ENCODE measurements around the gene PNMA6E.

Gene PNMA6E

DNA sequence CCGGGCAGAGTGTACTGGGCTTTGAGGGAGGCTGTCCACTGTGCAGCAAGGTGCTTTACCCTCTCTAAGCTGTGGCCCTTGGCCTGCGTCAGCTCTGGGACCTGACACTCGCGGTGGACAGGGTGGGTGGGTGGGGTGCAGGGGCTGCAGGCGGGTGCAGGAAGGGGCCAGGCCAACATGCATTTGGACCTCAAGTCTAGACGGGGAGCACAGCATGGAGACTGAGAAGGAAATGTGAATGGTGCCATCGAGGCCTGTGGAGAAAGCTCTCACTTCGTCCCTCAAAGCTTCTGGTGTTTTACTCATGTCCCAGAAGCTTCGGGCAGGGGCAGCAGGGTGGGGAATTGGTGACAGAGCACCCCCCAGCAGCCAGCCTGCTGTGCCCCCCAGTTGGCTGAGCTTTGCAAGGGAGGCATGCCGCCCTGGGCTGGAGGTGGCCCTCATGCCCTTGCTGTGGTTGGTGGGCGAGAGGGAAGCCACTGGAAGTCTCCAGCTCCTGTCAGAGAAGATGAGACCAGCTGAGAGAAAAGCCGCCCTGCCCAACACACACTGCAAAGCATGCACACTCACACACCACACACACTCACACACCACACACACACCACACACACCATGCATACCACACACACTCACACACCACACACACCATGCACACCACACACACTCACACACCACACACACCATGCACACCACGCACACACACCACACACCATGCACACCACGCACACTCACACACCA is 12.3 kb downstream of the PNMA6E start:
- TF ChIP-seq GATA2 (IDR thresholded peaks at IDR 0.05; ENCODE audit: low read depth, low read length) = no peak
- TF ChIP-seq GATA3 (IDR thresholded peaks at IDR 0.05; ENCODE audit: low read depth, low read length) = no peak

DNA sequence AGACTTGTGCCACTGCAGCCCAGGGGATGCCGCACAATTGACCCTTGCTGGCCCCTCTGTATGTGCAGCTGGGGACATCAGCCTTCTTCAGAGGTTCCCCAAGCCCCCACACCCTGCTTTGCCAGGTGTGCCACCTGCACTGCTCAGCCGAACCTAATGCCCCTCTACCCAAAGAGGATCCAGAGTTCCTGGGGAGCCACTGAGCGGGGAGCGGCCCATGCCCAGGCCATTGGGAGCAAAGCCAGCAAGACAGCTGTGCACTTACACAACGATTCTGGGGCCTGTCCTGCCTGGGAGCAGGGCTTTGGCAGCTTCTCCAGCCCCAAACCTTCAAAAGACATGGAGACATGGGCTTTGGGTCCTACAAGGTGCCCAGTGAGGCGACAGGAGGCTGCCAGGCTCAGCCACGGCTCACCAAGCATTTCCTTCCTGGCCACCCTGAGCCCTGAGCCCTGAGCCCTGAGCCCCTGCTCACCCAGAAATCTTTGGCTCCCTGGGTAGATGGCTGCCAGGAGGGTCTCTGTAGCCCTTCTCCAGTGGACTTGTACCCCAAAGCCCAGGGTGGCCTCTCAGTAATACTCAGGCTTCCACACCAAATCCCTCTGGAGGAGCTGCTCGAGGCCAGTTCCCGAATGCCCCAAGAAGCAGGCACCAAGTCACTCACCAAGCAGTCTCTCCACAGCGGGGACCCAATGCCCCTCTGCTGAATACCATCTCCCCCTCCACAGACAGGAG is 13.0 kb downstream of the PNMA6E start:
- TF ChIP-seq GATA2 (IDR thresholded peaks at IDR 0.05; ENCODE audit: low read depth, low read length) (no peak), GATA3 (IDR thresholded peaks at IDR 0.05; ENCODE audit: low read depth, low read length) (no peak)

DNA sequence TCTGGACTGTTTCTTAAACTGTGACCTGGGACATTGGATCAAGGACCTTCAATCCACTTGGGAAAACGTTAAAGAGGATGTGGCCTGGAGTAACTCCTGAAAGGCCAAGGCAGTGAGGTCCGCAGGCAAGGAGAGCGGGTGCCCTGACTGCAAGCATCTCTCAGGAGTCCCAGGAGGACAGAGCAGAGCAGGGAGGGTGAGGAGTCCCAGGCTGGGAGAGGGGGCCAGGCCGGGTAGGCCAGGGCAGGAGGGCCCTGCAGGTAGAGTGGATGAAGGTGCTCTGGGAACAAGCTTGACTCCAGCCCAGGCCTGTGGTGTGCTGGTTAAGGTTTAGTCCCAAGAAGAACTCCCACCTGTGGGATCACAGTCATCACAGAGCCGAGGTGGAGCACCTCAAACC is 13.8 kb downstream of the PNMA6E start:
- TF ChIP-seq GATA3 (IDR thresholded peaks at IDR 0.05; ENCODE audit: low read depth, low read length) = no peak
- TF ChIP-seq GATA2 (IDR thresholded peaks at IDR 0.05; ENCODE audit: low read depth, low read length) = no peak

DNA sequence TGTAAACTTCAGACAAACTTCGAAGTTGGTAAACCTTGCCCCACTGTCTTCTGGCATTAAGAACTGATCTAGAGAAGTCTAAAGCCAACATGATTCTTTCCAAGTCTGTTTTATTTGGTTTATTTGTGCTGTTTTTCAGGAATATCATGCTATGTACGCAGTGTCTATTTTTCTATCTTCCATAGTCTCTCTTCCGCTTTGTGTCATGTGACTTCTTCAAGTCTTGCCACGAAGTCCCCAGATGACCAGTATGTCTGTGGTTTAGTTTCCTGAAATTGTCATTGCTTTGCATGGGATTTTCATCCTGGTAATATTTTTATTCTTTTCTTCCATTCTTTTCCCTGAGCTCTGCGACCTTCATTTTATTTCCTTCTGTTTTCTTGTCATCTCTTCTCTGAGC is 15.1 kb downstream of the PNMA6E start:
- TF ChIP-seq GATA2 (IDR thresholded peaks at IDR 0.05; ENCODE audit: low read depth, low read length) = no peak
- TF ChIP-seq GATA3 (IDR thresholded peaks at IDR 0.05; ENCODE audit: low read depth, low read length) = no peak

DNA sequence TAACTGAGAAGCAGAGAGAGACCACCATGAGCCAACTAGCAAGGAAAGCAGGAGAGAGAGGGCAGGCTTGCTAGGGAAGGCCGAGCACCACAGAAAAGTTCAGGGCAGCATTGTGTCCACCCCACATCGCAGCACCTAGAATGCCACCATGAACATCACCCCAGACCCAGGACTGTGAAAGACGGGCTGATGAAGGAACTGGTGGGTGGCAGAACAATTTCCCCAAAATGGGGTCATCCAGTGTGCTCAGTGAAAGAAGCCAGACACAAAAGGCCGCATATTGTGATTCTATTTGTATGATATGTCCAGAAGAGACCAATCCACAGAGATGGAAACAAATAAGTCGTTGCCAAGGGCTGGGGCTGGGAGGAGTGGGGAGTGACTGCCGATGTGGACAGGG is 16.8 kb downstream of the PNMA6E start:
- TF ChIP-seq GATA2 (IDR thresholded peaks at IDR 0.05; ENCODE audit: low read depth, low read length) (no peak), GATA3 (IDR thresholded peaks at IDR 0.05; ENCODE audit: low read depth, low read length) (no peak)

DNA sequence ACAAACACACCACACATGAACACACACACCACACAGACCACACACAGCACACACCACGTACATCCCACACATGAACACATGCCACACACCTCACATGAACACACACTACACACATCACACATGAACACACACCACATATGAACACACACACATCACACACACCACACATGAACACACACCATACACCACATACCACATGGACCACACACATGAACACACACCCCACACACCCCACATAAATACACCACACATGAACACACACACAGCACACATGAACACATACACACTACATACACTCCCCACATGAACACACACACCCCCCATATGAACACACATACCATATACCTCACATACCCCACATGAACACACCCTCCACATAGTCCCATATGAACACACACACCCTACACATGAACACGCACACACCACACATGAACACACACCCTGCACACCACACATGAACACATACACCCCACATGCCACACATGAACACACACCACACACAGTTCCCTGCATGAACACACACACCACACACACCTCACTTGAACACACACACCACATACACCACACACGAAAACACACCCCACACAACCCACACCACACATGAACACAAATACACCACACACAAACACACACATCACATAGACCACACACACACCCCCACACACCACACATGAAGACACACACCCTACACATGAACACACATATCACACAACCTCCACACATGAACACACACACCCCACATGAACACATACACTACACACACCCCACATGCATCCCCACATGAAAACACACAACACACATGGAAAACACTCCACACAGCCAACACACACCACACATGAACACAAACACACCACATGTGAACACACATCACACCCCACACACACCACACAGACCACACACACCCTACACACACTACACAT is 18.3 kb downstream of the PNMA6E start:
- TF ChIP-seq GATA2 (IDR thresholded peaks at IDR 0.05; ENCODE audit: low read depth, low read length) (no peak), GATA3 (IDR thresholded peaks at IDR 0.05; ENCODE audit: low read depth, low read length) (no peak)

DNA sequence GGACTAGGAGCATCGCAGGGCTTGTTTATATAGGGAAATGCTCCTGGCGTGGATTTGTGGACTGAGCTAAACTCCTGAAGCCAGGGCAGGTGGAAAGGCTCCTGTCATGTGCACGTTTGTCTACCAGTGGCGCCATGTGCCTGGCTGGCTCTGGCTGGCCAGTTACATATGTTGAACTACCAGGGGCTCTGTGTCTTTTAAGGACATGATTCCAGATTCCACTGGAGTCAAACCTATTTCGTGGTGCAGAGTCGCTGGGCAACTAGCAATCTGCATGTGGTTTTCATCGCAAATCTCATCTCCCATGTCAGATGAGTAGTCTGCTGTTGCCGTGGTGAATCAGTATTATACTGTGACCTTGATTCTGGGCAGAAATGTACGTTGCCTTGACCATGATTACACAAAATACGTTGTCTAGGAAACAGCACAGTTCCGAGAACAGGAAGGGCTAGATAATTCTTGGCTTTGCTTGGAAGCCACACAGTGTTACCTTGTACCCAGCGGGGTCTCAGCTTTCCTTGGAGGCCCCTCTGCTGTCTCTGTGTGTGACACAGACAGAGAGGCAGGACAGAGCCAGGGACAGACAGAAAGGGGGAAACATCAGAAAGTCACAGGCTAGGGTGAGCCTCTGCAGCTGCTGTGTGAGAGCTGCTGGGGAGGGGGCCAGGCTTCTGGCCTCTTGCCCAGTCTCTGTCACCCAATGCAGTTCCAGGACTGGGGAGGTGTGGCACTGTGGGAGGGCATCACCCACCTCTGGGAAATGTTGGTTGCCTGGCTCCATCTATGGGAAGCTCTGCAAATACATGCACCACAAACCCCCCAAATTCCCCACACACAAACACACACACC is 19.2 kb downstream of the PNMA6E start:
- peak; percentile 10; the same call in 1 of the 2 replicates for TF ChIP-seq GATA2 (IDR thresholded peaks at IDR 0.05; ENCODE audit: low read depth, low read length)
- no peak for TF ChIP-seq GATA3 (IDR thresholded peaks at IDR 0.05; ENCODE audit: low read depth, low read length)

DNA sequence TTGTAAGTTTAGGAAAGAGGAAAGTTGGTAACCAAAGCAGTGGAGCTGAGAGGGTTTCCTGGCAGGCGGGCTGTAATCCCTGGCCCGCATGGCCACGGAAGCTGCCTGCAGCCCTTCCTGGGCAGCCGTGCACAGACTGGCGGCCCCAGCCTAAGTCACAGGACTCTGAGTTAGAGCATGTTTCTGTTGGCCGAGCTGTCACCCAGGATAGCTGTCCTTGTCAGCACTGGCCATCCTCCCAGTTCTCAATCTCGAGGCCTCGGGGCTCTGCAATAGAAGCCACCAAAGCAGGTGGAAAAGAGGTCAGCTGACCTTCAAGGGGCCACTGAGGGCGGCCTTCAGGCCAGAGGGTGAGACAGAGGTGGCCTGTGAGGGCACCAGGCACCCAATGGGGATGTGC is 20.5 kb downstream of the PNMA6E start:
- TF ChIP-seq GATA2 (IDR thresholded peaks at IDR 0.05; ENCODE audit: low read depth, low read length) (no peak), GATA3 (IDR thresholded peaks at IDR 0.05; ENCODE audit: low read depth, low read length) (no peak)

DNA sequence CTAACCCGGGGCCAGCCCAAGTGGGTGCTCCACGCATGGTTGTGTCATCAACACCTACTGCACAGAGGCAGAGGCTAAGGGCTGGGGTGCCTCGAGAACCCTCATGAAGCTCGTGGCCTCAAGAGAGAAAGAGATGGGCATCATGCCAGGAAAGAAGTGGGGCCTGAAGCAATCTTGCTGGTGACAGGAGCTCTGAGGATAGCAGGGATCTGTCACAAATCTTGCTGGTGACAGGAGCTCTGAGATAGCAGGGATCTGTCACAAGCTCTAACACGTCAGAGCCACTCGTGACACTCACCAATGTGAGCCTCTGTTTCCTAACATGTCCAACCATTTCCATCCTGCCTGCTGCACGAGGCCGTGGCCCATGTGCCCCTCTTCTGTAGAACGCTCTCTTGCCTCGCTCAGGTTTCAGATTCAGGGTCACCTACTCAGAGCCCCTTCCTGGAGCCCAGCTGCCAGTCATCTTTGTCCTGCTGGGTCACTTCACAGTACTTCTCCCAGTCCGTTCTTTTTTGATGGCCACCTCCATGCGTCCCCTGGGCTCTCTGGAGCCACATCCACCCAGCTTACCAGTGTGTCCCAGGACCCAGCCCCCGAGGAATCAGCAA is 21.1 kb downstream of the PNMA6E start:
- TF ChIP-seq GATA3 (IDR thresholded peaks at IDR 0.05; ENCODE audit: low read depth, low read length) (no peak), GATA2 (IDR thresholded peaks at IDR 0.05; ENCODE audit: low read depth, low read length) (peak; percentile 47; the same call in 1 of the 2 replicates)

DNA sequence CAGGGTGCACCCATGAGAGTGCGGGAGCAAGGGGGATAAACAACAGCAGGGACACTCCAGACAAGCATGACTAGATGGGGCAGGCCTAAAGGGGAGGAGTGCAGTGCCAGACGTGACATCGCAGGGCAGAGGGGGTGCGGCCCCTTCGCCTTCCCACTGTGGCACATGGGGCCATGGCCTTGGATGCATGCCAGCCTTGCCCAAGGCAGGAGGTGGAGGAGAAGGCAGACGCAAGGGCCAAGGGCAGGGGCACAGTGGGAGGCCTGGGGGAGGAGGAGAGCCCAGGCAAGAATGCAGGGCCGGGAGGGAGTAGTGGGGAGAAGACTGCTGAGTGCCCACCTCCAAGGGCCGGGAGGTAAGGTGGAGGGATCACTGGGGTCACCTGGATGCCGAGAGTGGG is 21.6 kb downstream of the PNMA6E start:
- TF ChIP-seq GATA2 (IDR thresholded peaks at IDR 0.05; ENCODE audit: low read depth, low read length) = no peak
- TF ChIP-seq GATA3 (IDR thresholded peaks at IDR 0.05; ENCODE audit: low read depth, low read length) = no peak

DNA sequence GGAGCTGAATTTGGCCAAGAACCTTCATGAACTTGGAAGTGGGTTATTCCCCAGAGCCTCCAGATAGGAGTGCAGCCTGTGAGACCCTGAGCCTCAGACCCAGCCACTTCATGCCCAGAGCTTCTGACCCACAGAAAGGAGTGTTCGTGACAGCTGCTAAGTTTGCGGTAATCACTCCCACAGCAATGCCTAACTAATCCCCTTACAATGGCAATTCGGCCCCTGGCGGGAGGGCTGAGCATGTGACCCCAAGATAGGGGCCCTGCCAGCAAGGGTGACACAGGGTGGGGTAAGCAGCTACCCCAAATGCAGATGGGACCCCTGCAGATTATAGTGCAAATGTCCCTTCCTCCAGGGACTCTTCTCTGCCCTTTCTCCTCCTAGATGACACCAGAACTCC is 22.5 kb downstream of the PNMA6E start:
- TF ChIP-seq GATA2 (IDR thresholded peaks at IDR 0.05; ENCODE audit: low read depth, low read length) = no peak
- TF ChIP-seq GATA3 (IDR thresholded peaks at IDR 0.05; ENCODE audit: low read depth, low read length) = no peak

DNA sequence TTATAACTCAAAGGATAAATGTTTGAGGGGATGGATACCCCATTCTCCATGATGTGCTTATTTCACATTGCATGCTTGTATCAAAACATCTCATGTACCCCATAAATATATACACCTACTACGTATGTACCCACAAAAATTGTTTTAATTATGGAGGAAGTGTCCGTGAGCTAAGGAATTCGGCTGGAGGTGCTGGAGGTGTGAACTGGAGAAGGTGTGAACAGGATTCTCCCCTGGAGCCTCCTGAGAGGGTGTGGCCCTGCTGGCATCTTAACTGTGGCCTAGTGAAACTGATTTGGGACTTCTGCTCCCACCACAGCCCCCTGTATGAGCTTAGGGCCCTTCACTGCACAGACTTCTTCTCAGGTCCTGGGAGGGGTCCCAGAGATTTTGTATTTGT is 23.4 kb downstream of the PNMA6E start:
- no peak for TF ChIP-seq GATA3 (IDR thresholded peaks at IDR 0.05; ENCODE audit: low read depth, low read length)
- no peak for TF ChIP-seq GATA2 (IDR thresholded peaks at IDR 0.05; ENCODE audit: low read depth, low read length)

DNA sequence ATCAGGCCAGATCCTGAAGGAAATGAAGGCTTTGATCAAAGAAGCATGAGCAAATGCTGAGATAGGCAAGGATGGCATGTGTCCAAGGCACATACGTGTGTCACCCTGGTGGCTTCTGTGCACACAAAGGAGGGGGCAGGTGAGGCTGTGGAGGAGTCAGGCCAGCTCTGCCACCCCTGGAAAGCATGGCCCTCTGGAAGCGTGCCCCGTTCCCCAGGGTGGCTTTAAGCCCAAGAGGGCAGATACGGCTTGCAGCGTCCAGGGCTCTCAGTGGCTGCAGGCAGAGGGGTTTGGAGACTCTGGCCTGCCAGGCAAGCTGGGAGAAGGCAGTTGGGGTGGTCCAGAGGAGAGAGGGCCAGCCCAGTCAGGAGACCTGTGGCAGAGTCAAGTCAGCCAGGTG is 25.6 kb downstream of the PNMA6E start:
- TF ChIP-seq GATA2 (IDR thresholded peaks at IDR 0.05; ENCODE audit: low read depth, low read length) (no peak), GATA3 (IDR thresholded peaks at IDR 0.05; ENCODE audit: low read depth, low read length) (no peak)

Data from SH-SY5Y (cell line).